Left lung (tissue), 10 donors: ENCODE data around the gene PPEF2. TPM values are rescaled to one million over a fixed set of nuclear protein-coding genes. Genes with fewer than 3 reads are reported as not detected.

Source experiments
- ATAC-seq: fragments of 200-7000 bp; cut with Tn5 transposase; one replicate; pipeline ENCODE4 v1.9.1; 2020; ENCODE audit warnings: moderate library complexity
- DNase-seq, 4 donors: peaks; one replicate each; pipeline ENCODE4 v3.0.0-alpha.2; 2013 to 2020
- H3K27ac ChIP-seq, 2 donors: fragments of 200-600 bp; sonication (generic) in 1 of 2; one replicate each; pipeline versions ENCODE4 v1.5.0 to v1.8.0; 2020 to 2021
- H3K27me3 ChIP-seq, 2 donors: fragments of 200-600 bp; sonication (generic) in 1 of 2; one replicate each; pipeline versions ENCODE4 v1.5.0 to v1.8.0; 2020 to 2021
- H3K36me3 ChIP-seq, 2 donors: fragments of 200-600 bp; sonication (generic) in 1 of 2; one replicate each; pipeline versions ENCODE4 v1.5.0 to v1.8.0; 2020 to 2021
- H3K4me1 ChIP-seq, 2 donors: fragments of 200-600 bp; one replicate each; pipeline ENCODE4 v1.8.0; 2021
- H3K4me3 ChIP-seq, 2 donors: fragments of 200-600 bp; sonication (generic) in 1 of 2; one replicate each; pipeline versions ENCODE4 v1.5.0 to v1.8.0; 2020 to 2021; ENCODE audit warnings: mild to moderate bottlenecking in 1 of 2
- H3K9me3 ChIP-seq, 2 donors: fragments of 200-600 bp; sonication (generic) in 1 of 2; one replicate each; pipeline versions ENCODE4 v1.5.0 to v1.8.0; 2020 to 2021
- CTCF ChIP-seq, 2 donors: fragments of 200-600 bp; sonication (generic) in 1 of 2; IDR thresholded peaks; one replicate each; pipeline versions ENCODE4 v1.5.0 to v1.8.0; 2021; ENCODE audit warnings: antibody characterized with exemption in 2 of 2
- intact Hi-C, 2 donors: fragments of 100-400 bp; cut with DNase I; formaldehyde crosslinking; loops; one replicate each; pipeline versions ENCODE4 v1.11.2 to v1.14.2; 2022
- polyA plus RNA-seq, 6 donors: library from polyadenylated mRNA; unstranded; fragments of 120-200 nt; gene quantifications; one replicate each; pipeline ENCODE4 v1.2.1, GENCODE V29; 2013; ENCODE audit not compliant: insufficient read length in 6 of 6
- total RNA-seq, 2 donors: library from RNA; stranded (reverse); fragmentation: NEBNext Ultra II Directional; extraction: Animal tissue kit (Norgen Biotek cat#: 25700); gene quantifications; one replicate each; pipeline ENCODE4 v1.2.1, GENCODE V29; 2021
- donor health status: DM: no; HTN: yes; CAD: no.
- donor health status: DM: no; HTN: no; CAD: no.

Gene PPEF2
- total and polyA plus RNA-seq, 8 donors: 0.06 to 0.54 (median 0.26) TPM; not detected in 4

GRCh38 chr4:75886104-75886503 lies 16.1 kb downstream of the PPEF2 start:
- intact Hi-C loops: no loop called here
- H3K36me3 ChIP-seq: no peaks in the 10 kb centered on the region
- peaks cover 4 to 15% of the 10 kb centered on the region in 2 donors for H3K27me3 ChIP-seq
- no peak overlapping the region for H3K27ac ChIP-seq
- no peak overlapping the region for H3K4me3 ChIP-seq
- ATAC-seq: no peak
- H3K4me1 ChIP-seq: no peaks in the 10 kb centered on the region
- no peak for TF ChIP-seq CTCF (IDR thresholded peaks at IDR 0.05)
- DNase-seq: peak in 1 of 4 donors; percentile 80
- no peaks in the 10 kb centered on the region for H3K9me3 ChIP-seq

DNA sequence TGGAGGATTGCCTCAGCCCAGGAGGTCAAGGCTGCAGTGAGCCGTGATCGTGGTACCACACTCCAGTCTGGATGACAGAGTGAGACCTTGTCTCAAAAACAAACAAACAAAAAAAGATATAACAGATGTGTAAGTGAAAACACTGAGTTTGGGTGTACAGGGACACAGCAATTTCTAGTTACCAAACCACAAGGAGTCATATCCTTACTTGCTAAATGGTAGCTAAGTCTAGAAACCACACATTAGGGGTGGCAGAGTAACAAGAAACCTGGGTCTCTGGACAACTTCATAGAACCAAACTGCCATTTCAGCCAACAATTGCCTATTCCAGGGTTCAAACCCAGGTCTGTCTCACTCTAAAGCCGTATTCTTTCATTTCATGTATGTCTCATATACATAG lies 20.8 kb downstream of the PPEF2 start:
- Histone ChIP-seq H3K27ac (no peak overlapping the region), H3K27me3 (peaks cover 3 to 10% of the 10 kb centered on the region in 2 donors), H3K4me3 (no peak overlapping the region), H3K36me3 (no peaks in the 10 kb centered on the region), H3K4me1 (no peaks in the 10 kb centered on the region), H3K9me3 (no peaks in the 10 kb centered on the region)
- DNase-seq (no peak), ATAC-seq (no peak)
- intact Hi-C loops: no loop called here
- no peak for TF ChIP-seq CTCF (IDR thresholded peaks at IDR 0.05)

DNA sequence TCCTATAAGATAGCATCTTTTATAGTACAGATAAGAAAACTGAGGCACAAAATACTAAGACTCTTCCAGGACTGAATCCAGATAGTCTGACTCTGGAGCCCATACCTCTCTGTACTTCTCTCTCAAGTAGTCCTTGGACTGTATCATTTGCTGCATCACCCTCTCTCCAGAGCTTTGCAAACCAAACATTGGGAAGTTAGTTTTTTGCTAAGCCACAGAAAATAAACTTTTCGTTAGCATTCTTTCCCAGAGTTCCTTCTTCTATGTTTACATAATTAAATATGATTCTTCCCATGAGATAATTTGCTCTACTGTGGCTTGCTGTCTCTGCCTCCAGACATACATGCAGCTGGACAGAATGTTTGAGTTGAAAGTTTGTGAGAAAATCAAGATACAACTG lies 22.0 kb downstream of the PPEF2 start:
- TF ChIP-seq CTCF (IDR thresholded peaks at IDR 0.05): no peak
- ATAC-seq (no peak), DNase-seq (no peak)
- Histone ChIP-seq H3K4me1 (no peaks in the 10 kb centered on the region), H3K9me3 (no peaks in the 10 kb centered on the region), H3K4me3 (no peak overlapping the region), H3K27ac (no peak overlapping the region), H3K36me3 (no peaks in the 10 kb centered on the region), H3K27me3 (no peaks in the 10 kb centered on the region)
- intact Hi-C loops: no loop called here

DNA sequence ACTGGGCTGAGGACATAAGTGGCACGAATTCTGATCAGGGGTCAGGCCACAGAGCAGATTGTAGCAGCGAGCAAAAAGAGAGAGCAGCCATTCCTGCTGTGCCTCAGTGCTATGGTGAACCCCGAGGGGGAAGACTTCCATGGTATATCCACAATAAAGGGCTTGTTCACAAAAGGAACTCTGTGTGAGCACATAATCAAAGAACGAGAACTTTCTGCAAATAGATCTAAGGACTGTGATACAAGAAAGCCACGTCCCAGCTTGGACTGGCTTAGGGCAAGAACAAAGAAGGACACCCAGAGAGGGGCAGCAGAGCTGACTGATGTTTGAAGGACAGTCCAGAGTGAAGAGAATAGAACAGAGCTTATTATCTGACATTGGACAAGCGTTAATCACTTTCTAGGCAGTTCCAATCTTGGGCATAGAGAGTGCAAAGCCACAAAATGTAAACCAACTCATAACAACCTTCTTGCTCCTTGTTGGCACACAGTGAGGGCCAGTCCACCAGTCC lies 24.0 kb downstream of the PPEF2 start:
- DNase-seq (no peak), ATAC-seq (no peak)
- Histone ChIP-seq H3K9me3 (no peaks in the 10 kb centered on the region), H3K27me3 (no peaks in the 10 kb centered on the region), H3K4me3 (no peak overlapping the region), H3K36me3 (no peaks in the 10 kb centered on the region), H3K27ac (no peak overlapping the region), H3K4me1 (no peaks in the 10 kb centered on the region)
- intact Hi-C loops: no loop called here
- no peak for TF ChIP-seq CTCF (IDR thresholded peaks at IDR 0.05)

GRCh38 chr4:75876218-75876617 lies 26.0 kb downstream of the PPEF2 start:
- no peak for TF ChIP-seq CTCF (IDR thresholded peaks at IDR 0.05)
- ATAC-seq: no peak
- Histone ChIP-seq H3K27ac (no peak overlapping the region), H3K27me3 (no peaks in the 10 kb centered on the region), H3K4me3 (no peak overlapping the region), H3K36me3 (no peaks in the 10 kb centered on the region), H3K4me1 (no peaks in the 10 kb centered on the region), H3K9me3 (no peaks in the 10 kb centered on the region)
- DNase-seq: no peak
- intact Hi-C loops: no loop called here
